ENCODE data around the gene CDC7.

Gene CDC7

GRCh38 chr1:91498035-91498434 is 2.6 kb upstream of the CDC7 start:
- Histone ChIP-seq H3K4me3 (no peak overlapping the region), H3K27ac (no peak overlapping the region), H3K9me3 (ENCODE audit: low read depth, low read length) (no peaks in the 10 kb centered on the region), H3K9ac (ENCODE audit: insufficient read length) (no peak overlapping the region), H3K36me3 (ENCODE audit: insufficient read depth, low read length) (peaks cover 6% of the 10 kb centered on the region; the same call in 1 of the 2 replicates)
- no peak for DNase-seq (ENCODE audit: low read depth, low spot score)
- TF ChIP-seq EZH2 (IDR thresholded peaks at IDR 0.05) (no peak), FOXP2 (optimal IDR thresholded peaks at IDR 0.05; ENCODE audit: control extremely low read depth, extremely low read length, insufficient read depth) (no peak), POLR2AphosphoS5 (IDR thresholded peaks at IDR 0.05; ENCODE audit: borderline replicate concordance, low read depth, low read length) (no peak)

- no peaks in the 10 kb centered on the region for H3K9me3 ChIP-seq (ENCODE audit: low read depth, low read length)
- no peak for DNase-seq (ENCODE audit: low read depth, low spot score)
- H3K4me3 ChIP-seq, result no peak overlapping the region
- no peak overlapping the region for H3K27ac ChIP-seq
- peaks cover 6% of the 10 kb centered on the region; the same call in 1 of the 2 replicates for H3K36me3 ChIP-seq (ENCODE audit: insufficient read depth, low read length)
- H3K9ac ChIP-seq (ENCODE audit: insufficient read length), result no peak overlapping the region
- TF ChIP-seq FOXP2 (optimal IDR thresholded peaks at IDR 0.05; ENCODE audit: control extremely low read depth, extremely low read length, insufficient read depth) (no peak), EZH2 (IDR thresholded peaks at IDR 0.05) (no peak), POLR2AphosphoS5 (IDR thresholded peaks at IDR 0.05; ENCODE audit: borderline replicate concordance, low read depth, low read length) (no peak)
Observed at GRCh38 chr1:91498498-91499245, 2.0 kb upstream of the CDC7 start.

GRCh38 chr1:91499346-91499745 is 1.3 kb upstream of the CDC7 start:
- TF ChIP-seq EZH2 (IDR thresholded peaks at IDR 0.05), result no peak
- no peak for TF ChIP-seq FOXP2 (optimal IDR thresholded peaks at IDR 0.05; ENCODE audit: control extremely low read depth, extremely low read length, insufficient read depth)
- no peak for TF ChIP-seq POLR2AphosphoS5 (IDR thresholded peaks at IDR 0.05; ENCODE audit: borderline replicate concordance, low read depth, low read length)
- H3K9ac ChIP-seq (ENCODE audit: insufficient read length), result no peak overlapping the region
- H3K9me3 ChIP-seq (ENCODE audit: low read depth, low read length), result no peaks in the 10 kb centered on the region
- H3K27ac ChIP-seq, result no peak overlapping the region
- no peak for DNase-seq (ENCODE audit: low read depth, low spot score)
- no peak overlapping the region for H3K4me3 ChIP-seq
- H3K36me3 ChIP-seq (ENCODE audit: insufficient read depth, low read length), result peaks cover 6% of the 10 kb centered on the region

GRCh38 chr1:91499904-91500755 is 521 bp upstream of the CDC7 start:
- H3K36me3 ChIP-seq (ENCODE audit: insufficient read depth, low read length), result peaks cover 9% of the 10 kb centered on the region
- H3K27ac ChIP-seq, result peak overlapping the region; percentile 98; the same call in 1 of the 2 replicates
- no peak for TF ChIP-seq EZH2 (IDR thresholded peaks at IDR 0.05)
- no peak for TF ChIP-seq FOXP2 (optimal IDR thresholded peaks at IDR 0.05; ENCODE audit: control extremely low read depth, extremely low read length, insufficient read depth)
- H3K9ac ChIP-seq (ENCODE audit: insufficient read length), result peak overlapping the region; percentile 97
- no peak for DNase-seq (ENCODE audit: low read depth, low spot score)
- H3K4me3 ChIP-seq, result peak overlapping the region; percentile 83
- H3K9me3 ChIP-seq (ENCODE audit: low read depth, low read length), result no peaks in the 10 kb centered on the region

GRCh38 chr1:91501523-91501851 is 836 bp downstream of the CDC7 start:
- Histone ChIP-seq H3K4me3 (peak overlapping the region; percentile 83), H3K36me3 (ENCODE audit: insufficient read depth, low read length) (peaks cover 10% of the 10 kb centered on the region), H3K9ac (ENCODE audit: insufficient read length) (peak overlapping the region; percentile 97), H3K27ac (peak overlapping the region; percentile 98), H3K9me3 (ENCODE audit: low read depth, low read length) (no peaks in the 10 kb centered on the region)
- peak; percentile 37 for DNase-seq (ENCODE audit: low read depth, low spot score)
- no peak for TF ChIP-seq POLR2AphosphoS5 (IDR thresholded peaks at IDR 0.05; ENCODE audit: borderline replicate concordance, low read depth, low read length)
- no peak for TF ChIP-seq FOXP2 (optimal IDR thresholded peaks at IDR 0.05; ENCODE audit: control extremely low read depth, extremely low read length, insufficient read depth)
- TF ChIP-seq EZH2 (IDR thresholded peaks at IDR 0.05), result no peak

- H3K9me3 ChIP-seq (ENCODE audit: low read depth, low read length), result no peaks in the 10 kb centered on the region
- H3K36me3 ChIP-seq (ENCODE audit: insufficient read depth, low read length), result peaks cover 10% of the 10 kb centered on the region
- H3K27ac ChIP-seq, result peak overlapping the region; percentile 98; the same call in 1 of the 2 replicates
- H3K9ac ChIP-seq (ENCODE audit: insufficient read length), result peak overlapping the region; percentile 97
- DNase-seq (ENCODE audit: low read depth, low spot score), result no peak
- TF ChIP-seq EZH2 (IDR thresholded peaks at IDR 0.05) (no peak), POLR2AphosphoS5 (IDR thresholded peaks at IDR 0.05; ENCODE audit: borderline replicate concordance, low read depth, low read length) (no peak), FOXP2 (optimal IDR thresholded peaks at IDR 0.05; ENCODE audit: control extremely low read depth, extremely low read length, insufficient read depth) (no peak)
- H3K4me3 ChIP-seq, result peak overlapping the region; percentile 83
Observed at GRCh38 chr1:91501971-91502671, 1.5 kb downstream of the CDC7 start.

GRCh38 chr1:91502672-91503184 is 2.1 kb downstream of the CDC7 start:
- Histone ChIP-seq H3K27ac (no peak overlapping the region), H3K9ac (ENCODE audit: insufficient read length) (peak overlapping the region; percentile 97), H3K36me3 (ENCODE audit: insufficient read depth, low read length) (peaks cover 10% of the 10 kb centered on the region), H3K9me3 (ENCODE audit: low read depth, low read length) (no peaks in the 10 kb centered on the region), H3K4me3 (peak overlapping the region; percentile 83)
- DNase-seq (ENCODE audit: low read depth, low spot score), result no peak
- TF ChIP-seq POLR2AphosphoS5 (IDR thresholded peaks at IDR 0.05; ENCODE audit: borderline replicate concordance, low read depth, low read length) (no peak), FOXP2 (optimal IDR thresholded peaks at IDR 0.05; ENCODE audit: control extremely low read depth, extremely low read length, insufficient read depth) (no peak), EZH2 (IDR thresholded peaks at IDR 0.05) (no peak)
